Lung (tissue), 12 donors: ENCODE results near the gene ZFYVE28. TPM values are rescaled to one million over a fixed set of nuclear protein-coding genes. Genes with fewer than 3 reads are reported as not detected.

Experiments
- ATAC-seq: fragments of 200-7000 bp; cut with Tn5 transposase; one replicate; pipeline ENCODE4 v1.9.1; 2020; ENCODE audit warnings: moderate number of reproducible peaks; ENCODE audit not compliant: insufficient read depth, low FRiP score
- DNase-seq, 3 donors: peaks; one replicate each; pipeline ENCODE4 v3.0.0-alpha.2; 2013 to 2017
- H3K27ac ChIP-seq, 2 donors: one replicate each; pipeline ENCODE4 v1.5.1; 2013; ENCODE audit warnings: mild to moderate bottlenecking in 2 of 2, moderate library complexity in 2 of 2, control low read depth in 1 of 2, inconsistent platforms in 1 of 2, low read depth in 1 of 2, low read length in 1 of 2
- H3K27me3 ChIP-seq, 3 donors: one replicate each; pipeline ENCODE4 v1.5.1; 2013; ENCODE audit warnings: low read length in 2 of 3; ENCODE audit not compliant: control insufficient read depth in 3 of 3, insufficient read depth in 3 of 3
- H3K36me3 ChIP-seq, 4 donors: one replicate each; pipeline ENCODE4 v1.5.1; 2013; ENCODE audit warnings: low read length in 4 of 4, mild to moderate bottlenecking in 1 of 4, moderate library complexity in 1 of 4; ENCODE audit not compliant: control insufficient read depth in 4 of 4, insufficient read depth in 4 of 4
- H3K4me1 ChIP-seq, 5 donors: one replicate each; pipeline ENCODE4 v1.5.1; 2013; ENCODE audit warnings: low read length in 5 of 5, mild to moderate bottlenecking in 2 of 5, moderate library complexity in 1 of 5; ENCODE audit not compliant: control insufficient read depth in 5 of 5, insufficient read depth in 5 of 5
- H3K4me3 ChIP-seq: one replicate; pipeline ENCODE4 v1.5.1; 2013; ENCODE audit warnings: mild to moderate bottlenecking, control low read depth, moderate library complexity
- H3K9ac ChIP-seq, 2 donors: one replicate each; pipeline ENCODE4 v1.5.1; 2013; ENCODE audit warnings: low read length in 2 of 2, control low read depth in 1 of 2; ENCODE audit not compliant: insufficient read depth in 1 of 2
- H3K9me3 ChIP-seq, 4 donors: one replicate each; pipeline ENCODE4 v1.5.1; 2013; ENCODE audit warnings: low read length in 3 of 4, mild to moderate bottlenecking in 1 of 4, moderate library complexity in 1 of 4; ENCODE audit not compliant: control insufficient read depth in 4 of 4, insufficient read depth in 3 of 4
- CTCF ChIP-seq: IDR thresholded peaks from 2 replicates; pipeline ENCODE4 v1.5.1; 2012; ENCODE audit warnings: mild to moderate bottlenecking; ENCODE audit errors: control extremely low read depth, extremely low read depth
- WGBS, 2 donors: extraction: QIAGEN DNeasy Blood & Tissue Kit; methylation state at CpG; one replicate each; pipeline ENCODE4 v1.1.7; 2013; 5-methylcytosine and 5-hydroxymethylcytosine counted together
- polyA plus RNA-seq, 2 donors: library from polyadenylated mRNA; stranded (reverse); fragments of 200-250 nt; gene quantifications; one replicate each; pipeline ENCODE4 v1.2.1, GENCODE V29; 2013
- total RNA-seq, 2 donors: library from RNA; depleted of rRNA in 1 of 2; stranded (reverse); fragments of >200 nt in 1 of 2; gene quantifications; one replicate each; pipeline ENCODE4 v1.2.1, GENCODE V29; 2014 to 2021
- donor health status: control.
- donor health status: control.
- donor health status: Bipolar disorder and iron deficiency.
- donor health status: healthy.
- donor health status: DM: yes; HTN: yes; CAD: no.

The ZFYVE28 gene
- total and polyA plus RNA-seq, 4 donors, result 6.8 to 10.3 (median 7.6) TPM

- Histone ChIP-seq H3K27ac (no peak overlapping the region), H3K4me1 (no peaks in the 10 kb centered on the region), H3K4me3 (no peak overlapping the region), H3K9me3 (no peaks in the 10 kb centered on the region), H3K9ac (no peak overlapping the region), H3K36me3 (peaks cover 0 to 13% (median 0%) of the 10 kb centered on the region in 4 donors), H3K27me3 (peaks cover 0 to 3% (median 0%) of the 10 kb centered on the region in 3 donors)
- 90 to 94% methylated on average over 20 of the region's 20 CpGs for WGBS, 2 donors
- no peak for TF ChIP-seq CTCF
- DNase-seq (no peak), ATAC-seq (no peak)
Measured at GRCh38 chr4:2337131-2337723, 81.2 kb downstream of the ZFYVE28 start.

GRCh38 chr4:2336659-2337058, 81.8 kb downstream of the ZFYVE28 start:
- no peak for TF ChIP-seq CTCF
- Histone ChIP-seq H3K9me3 (no peaks in the 10 kb centered on the region), H3K36me3 (peaks cover 0 to 13% (median 0%) of the 10 kb centered on the region in 4 donors), H3K4me1 (no peaks in the 10 kb centered on the region), H3K9ac (no peak overlapping the region), H3K4me3 (no peak overlapping the region), H3K27ac (no peak overlapping the region), H3K27me3 (peaks cover 0 to 3% (median 0%) of the 10 kb centered on the region in 3 donors)
- ATAC-seq (no peak), DNase-seq (no peak)

- H3K36me3 ChIP-seq, result peaks cover 0 to 13% (median 0%) of the 10 kb centered on the region in 4 donors
- H3K9me3 ChIP-seq, result peaks cover 0 to under 1% (median 0%) of the 10 kb centered on the region in 4 donors
- no peaks in the 10 kb centered on the region for H3K4me1 ChIP-seq
- ATAC-seq (no peak), DNase-seq (no peak)
- no peak overlapping the region for H3K27ac ChIP-seq
- no peak overlapping the region for H3K9ac ChIP-seq
- WGBS, 2 donors, result 74 to 81% methylated on average over 9 of the region's 9 CpGs
- peaks cover 0 to 3% (median 0%) of the 10 kb centered on the region in 3 donors for H3K27me3 ChIP-seq
- TF ChIP-seq CTCF, result no peak
- H3K4me3 ChIP-seq, result no peak overlapping the region
Measured at GRCh38 chr4:2335729-2336101, 82.7 kb downstream of the ZFYVE28 start.
